Muscle layer of duodenum (tissue), 2 donors: ENCODE results near the gene ALPI.
"Not testable (repeated sequence)": the region's sequence is repeated elsewhere in the genome, so short reads cannot be mapped to it uniquely, and the experiment has no call there.

Experiments used
- H3K27ac ChIP-seq: one replicate; pipeline ENCODE4 v1.7.0; 2013; ENCODE audit warnings: mild to moderate bottlenecking, low read length
- H3K27me3 ChIP-seq: one replicate; pipeline ENCODE4 v1.7.0; 2013; ENCODE audit warnings: low read depth, mild to moderate bottlenecking, control low read depth, low read length
- H3K36me3 ChIP-seq, 2 donors: one replicate each; pipeline ENCODE4 v1.7.0; 2013; ENCODE audit warnings: low read length in 2 of 2, control low read depth in 1 of 2, mild to moderate bottlenecking in 1 of 2; ENCODE audit not compliant: insufficient read depth in 2 of 2, control insufficient read depth in 1 of 2
- H3K4me1 ChIP-seq, 2 donors: one replicate each; pipeline ENCODE4 v1.7.0; 2013; ENCODE audit warnings: low read length in 2 of 2, mild to moderate bottlenecking in 2 of 2, control low read depth in 1 of 2, moderate library complexity in 1 of 2; ENCODE audit not compliant: insufficient read depth in 2 of 2, control insufficient read depth in 1 of 2
- H3K4me3 ChIP-seq, 2 donors: one replicate each; pipeline ENCODE4 v1.7.0; 2013; ENCODE audit warnings: low read length in 2 of 2, low read depth in 1 of 2, mild to moderate bottlenecking in 1 of 2
- H3K9me3 ChIP-seq, 2 donors: one replicate each; pipeline ENCODE4 v1.7.0; 2013; ENCODE audit warnings: low read length in 2 of 2, control low read depth in 1 of 2, mild to moderate bottlenecking in 1 of 2; ENCODE audit not compliant: control insufficient read depth in 1 of 2
- donor health status: healthy.

Gene ALPI

DNA sequence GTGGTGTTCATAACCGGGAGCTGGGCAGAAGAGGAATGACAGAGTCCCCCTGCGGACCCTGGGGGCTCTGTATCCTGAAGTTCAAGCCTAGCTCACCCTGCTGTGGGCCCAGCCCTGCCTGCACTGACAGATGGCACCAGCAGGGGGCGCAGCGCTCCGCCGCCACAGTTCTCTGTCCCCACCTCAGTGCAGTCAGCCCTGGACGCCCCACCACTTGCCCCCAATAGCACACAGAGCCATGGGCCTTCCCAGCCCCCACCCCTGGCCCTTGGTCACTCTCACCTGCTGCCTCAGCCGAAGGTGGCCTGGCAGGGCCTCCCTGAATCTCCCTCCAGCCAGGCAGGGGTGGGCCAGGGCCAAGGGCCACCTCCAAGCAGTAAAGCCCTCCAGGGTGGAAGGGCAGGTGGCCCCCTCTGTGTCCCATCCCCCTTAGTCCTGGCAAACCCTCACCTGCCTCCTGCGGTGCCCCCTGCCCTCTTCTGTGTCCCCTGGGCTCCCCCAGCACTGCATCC lies 9.6 kb upstream of the ALPI start:
- not testable (repeated sequence) for H3K36me3 ChIP-seq, H3K4me1 ChIP-seq, H3K27ac ChIP-seq, H3K27me3 ChIP-seq, H3K9me3 ChIP-seq, H3K4me3 ChIP-seq

DNA sequence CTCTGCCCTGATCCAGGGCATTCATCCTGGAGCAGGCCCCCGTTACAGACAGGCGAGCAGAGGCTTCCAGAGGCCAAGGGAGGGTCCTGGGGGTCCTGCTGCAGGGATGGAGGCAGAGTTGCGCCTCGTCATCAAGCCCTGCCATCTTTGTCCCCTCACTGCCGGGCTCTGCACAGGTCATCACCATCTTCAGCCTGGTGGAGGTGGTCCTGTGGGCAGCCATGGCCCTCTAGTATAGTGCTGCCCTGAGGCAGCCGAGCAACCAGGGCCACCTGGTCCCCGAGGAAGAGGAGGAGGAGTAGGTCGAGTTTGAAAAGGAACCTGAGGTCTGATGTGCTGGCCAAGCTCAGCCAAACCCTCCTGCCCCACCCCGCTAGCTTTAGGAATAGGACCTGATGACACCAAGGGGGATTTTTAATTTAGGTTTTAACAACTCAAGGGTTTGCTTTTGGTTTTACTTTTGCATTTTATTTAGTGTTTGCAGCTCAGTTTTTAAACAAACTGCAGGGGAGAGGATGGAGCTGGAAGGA lies 8.8 kb upstream of the ALPI start:
- Histone ChIP-seq H3K9me3 (no peaks in the 10 kb centered on the region), H3K4me3 (no peak overlapping the region), H3K4me1 (no peaks in the 10 kb centered on the region), H3K36me3 (no peaks in the 10 kb centered on the region), H3K27ac (no peak overlapping the region), H3K27me3 (no peaks in the 10 kb centered on the region)

DNA sequence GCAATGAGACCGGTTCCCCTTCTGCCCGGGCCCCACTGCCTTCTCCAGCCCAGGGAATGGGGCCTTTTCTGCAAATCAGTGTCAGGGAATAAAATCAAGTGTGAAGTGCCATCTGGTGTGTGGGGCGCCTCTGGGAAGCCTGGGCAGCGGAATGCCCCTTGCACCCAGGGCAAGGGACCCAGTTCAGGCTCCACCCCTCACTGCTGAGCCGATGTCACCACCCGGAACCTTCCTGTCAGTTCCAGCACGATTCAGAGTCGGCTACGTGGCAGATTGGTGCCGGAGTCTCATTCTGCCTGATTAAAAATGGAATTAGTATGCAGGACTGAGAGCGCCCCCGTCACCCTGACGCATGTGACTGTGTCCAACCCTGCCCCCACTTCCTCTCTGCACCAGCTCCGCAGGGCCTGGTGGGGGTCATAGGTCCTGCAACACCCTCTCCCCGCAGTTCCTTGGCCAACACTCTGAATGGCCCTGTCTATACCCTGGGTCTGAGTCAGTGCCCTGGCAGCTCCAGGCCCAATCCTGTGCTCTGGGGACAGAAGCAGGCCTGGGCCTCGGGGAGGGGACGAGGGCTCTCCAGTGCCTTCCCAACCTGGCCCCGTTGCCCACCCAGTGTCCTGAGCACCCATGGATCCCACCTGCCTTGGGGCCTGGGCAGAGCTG lies 8.2 kb upstream of the ALPI start:
- Histone ChIP-seq H3K27ac (no peak overlapping the region), H3K4me3 (no peak overlapping the region), H3K36me3 (no peaks in the 10 kb centered on the region), H3K4me1 (no peaks in the 10 kb centered on the region), H3K9me3 (no peaks in the 10 kb centered on the region), H3K27me3 (no peaks in the 10 kb centered on the region)

DNA sequence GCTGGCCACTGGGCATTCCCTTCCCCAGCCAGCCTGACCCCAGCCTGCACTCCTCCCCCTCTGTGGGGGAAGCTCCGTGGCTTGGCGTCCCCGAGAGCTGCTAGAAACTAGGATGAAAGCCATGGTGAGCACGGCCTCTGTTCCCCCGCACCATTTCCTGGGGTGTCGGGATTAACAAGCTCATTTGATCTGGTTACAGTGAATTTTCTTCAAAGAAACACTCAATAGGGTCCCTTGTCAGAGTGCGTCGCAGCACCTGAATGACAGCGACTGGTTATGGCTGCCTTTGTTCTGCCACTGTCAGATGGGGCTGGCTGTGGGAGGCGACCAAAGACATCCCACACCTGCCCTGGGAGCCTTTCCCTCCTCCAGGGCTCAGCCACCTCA lies 7.7 kb upstream of the ALPI start:
- no peaks in the 10 kb centered on the region for H3K9me3 ChIP-seq
- H3K27me3 ChIP-seq: no peaks in the 10 kb centered on the region
- H3K36me3 ChIP-seq: no peaks in the 10 kb centered on the region
- H3K4me3 ChIP-seq: no peak overlapping the region
- no peaks in the 10 kb centered on the region for H3K4me1 ChIP-seq
- H3K27ac ChIP-seq: no peak overlapping the region

DNA sequence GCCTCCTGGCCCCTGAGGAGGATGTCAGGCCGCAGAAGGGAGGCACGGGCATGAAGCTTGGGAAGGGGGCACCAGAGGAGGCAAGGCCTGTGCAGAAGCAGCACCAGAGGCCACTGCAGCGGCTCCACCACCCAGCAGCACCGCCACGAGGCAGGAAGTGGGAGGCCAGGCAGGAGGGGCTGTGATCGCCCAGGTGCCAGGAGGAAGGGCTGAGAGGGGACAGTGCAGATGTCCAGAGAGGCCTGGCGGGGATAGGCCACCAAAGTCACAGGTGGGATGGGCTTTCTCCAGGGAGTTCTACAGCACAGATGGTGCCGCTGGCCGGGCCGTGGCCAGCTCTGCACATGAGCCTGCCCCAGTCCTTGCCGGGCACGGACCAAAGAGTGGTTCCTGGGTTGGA lies 6.0 kb upstream of the ALPI start:
- H3K27ac ChIP-seq: no peak overlapping the region
- H3K9me3 ChIP-seq: no peaks in the 10 kb centered on the region
- no peak overlapping the region for H3K4me3 ChIP-seq
- no peaks in the 10 kb centered on the region for H3K4me1 ChIP-seq
- no peaks in the 10 kb centered on the region for H3K27me3 ChIP-seq
- no peaks in the 10 kb centered on the region for H3K36me3 ChIP-seq

DNA sequence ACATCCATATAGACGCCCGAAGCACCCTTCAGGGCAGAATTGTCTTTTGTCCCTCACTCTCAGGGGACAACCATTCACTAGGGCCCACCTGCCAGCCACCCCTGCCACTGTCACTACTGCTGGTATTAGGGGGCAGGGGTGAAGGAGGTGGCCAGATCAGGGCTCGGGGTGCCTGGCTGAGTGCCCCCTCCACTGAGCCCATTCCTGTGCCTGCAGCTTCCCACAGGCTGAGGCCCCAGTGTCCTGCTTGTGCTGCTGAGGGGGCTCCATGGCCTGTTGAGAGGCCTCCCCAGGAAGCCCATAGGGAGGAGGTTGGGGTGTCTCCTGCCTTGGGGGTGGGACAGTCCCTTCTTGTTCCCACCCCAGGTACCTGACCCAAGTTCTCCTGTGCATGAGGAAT lies 4.3 kb upstream of the ALPI start:
- H3K27ac ChIP-seq, H3K36me3 ChIP-seq, H3K4me3 ChIP-seq, H3K9me3 ChIP-seq, H3K4me1 ChIP-seq, H3K27me3 ChIP-seq: not testable (repeated sequence)

DNA sequence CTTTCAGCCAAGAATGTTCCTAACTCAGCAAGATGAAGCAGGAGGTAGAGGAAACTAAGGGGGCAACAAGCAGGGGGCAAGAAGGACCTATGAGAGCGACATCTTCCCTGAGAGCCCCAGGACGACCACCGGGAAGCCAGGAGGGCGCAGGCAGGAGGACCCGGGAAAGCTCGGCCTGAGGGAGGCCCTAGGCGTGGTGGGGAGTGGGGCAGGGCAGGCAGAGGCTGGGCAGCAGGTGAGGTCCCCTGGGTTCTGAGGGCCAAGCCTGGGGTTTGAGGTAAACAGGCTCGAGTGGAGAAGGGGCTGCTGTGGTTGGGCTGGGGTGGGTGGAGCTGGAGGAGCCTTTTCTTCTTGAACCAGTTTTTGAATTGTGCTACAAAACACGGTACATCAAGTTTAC lies 1.3 kb upstream of the ALPI start:
- H3K27ac ChIP-seq: no peak overlapping the region
- H3K4me3 ChIP-seq: no peak overlapping the region
- H3K4me1 ChIP-seq: no peaks in the 10 kb centered on the region
- no peaks in the 10 kb centered on the region for H3K27me3 ChIP-seq
- no peaks in the 10 kb centered on the region for H3K9me3 ChIP-seq
- no peaks in the 10 kb centered on the region for H3K36me3 ChIP-seq

DNA sequence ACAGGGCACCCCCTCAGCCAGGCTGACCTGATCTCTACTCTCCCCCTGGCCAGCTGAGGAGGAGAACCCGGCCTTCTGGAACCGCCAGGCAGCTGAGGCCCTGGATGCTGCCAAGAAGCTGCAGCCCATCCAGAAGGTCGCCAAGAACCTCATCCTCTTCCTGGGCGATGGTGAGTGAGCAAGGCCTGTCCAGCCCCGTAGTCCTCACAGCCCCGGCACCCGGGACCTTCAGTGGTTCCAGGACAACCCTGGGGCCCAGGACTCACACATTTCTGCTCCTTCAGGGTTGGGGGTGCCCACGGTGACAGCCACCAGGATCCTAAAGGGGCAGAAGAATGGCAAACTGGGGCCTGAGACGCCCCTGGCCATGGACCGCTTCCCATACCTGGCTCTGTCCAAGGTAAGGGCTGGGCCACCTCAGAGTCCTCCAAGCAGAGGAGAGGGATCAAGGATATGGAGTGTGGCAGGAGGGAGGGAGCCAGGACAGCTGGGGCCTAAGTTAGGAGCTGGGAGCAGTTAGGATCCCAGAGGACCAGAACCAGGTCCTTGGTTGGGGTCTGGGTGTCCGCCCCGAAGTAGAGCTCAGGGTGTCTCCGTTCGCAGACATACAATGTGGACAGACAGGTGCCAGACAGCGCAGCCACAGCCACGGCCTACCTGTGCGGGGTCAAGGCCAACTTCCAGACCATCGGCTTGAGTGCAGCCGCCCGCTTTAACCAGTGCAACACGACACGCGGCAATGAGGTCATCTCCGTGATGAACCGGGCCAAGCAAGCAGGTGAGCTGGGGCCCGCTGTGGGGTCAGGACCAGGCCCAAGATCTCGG lies 555 bp downstream of the ALPI start:
- H3K27me3 ChIP-seq: no peaks in the 10 kb centered on the region
- H3K27ac ChIP-seq: no peak overlapping the region
- no peaks in the 10 kb centered on the region for H3K9me3 ChIP-seq
- H3K4me3 ChIP-seq: no peak overlapping the region
- H3K4me1 ChIP-seq: no peaks in the 10 kb centered on the region
- H3K36me3 ChIP-seq: no peaks in the 10 kb centered on the region

DNA sequence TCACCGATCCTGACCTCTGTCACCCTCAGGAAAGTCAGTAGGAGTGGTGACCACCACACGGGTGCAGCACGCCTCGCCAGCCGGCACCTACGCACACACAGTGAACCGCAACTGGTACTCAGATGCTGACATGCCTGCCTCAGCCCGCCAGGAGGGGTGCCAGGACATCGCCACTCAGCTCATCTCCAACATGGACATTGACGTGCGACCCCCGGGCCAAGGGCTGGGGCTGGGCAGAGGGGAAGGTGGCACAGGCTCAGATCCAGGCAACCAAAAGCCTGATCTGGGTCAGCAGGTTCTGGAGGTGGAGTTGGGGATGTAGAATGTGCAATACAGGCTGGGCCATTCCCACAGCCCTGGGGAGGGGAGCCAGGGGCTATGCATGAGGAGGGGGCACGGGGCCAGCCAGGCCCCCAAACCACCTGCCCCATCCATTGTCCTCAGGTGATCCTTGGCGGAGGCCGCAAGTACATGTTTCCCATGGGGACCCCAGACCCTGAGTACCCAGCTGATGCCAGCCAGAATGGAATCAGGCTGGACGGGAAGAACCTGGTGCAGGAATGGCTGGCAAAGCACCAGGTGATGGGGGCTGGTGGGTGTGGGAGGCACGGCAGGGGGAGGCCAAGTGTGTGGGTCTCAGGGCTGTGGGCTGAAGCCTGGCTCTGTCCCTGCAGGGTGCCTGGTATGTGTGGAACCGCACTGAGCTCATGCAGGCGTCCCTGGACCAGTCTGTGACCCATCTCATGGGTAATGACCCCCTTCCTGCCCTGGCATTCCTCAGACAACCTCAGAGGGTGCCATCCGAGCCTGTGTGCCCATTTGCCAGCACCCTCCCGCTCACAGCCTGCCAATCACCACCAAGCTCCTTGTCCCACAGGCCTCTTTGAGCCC lies 1.4 kb downstream of the ALPI start:
- H3K4me3 ChIP-seq: no peak overlapping the region
- H3K27me3 ChIP-seq: no peaks in the 10 kb centered on the region
- no peaks in the 10 kb centered on the region for H3K9me3 ChIP-seq
- H3K4me1 ChIP-seq: no peaks in the 10 kb centered on the region
- H3K36me3 ChIP-seq: no peaks in the 10 kb centered on the region
- no peak overlapping the region for H3K27ac ChIP-seq

DNA sequence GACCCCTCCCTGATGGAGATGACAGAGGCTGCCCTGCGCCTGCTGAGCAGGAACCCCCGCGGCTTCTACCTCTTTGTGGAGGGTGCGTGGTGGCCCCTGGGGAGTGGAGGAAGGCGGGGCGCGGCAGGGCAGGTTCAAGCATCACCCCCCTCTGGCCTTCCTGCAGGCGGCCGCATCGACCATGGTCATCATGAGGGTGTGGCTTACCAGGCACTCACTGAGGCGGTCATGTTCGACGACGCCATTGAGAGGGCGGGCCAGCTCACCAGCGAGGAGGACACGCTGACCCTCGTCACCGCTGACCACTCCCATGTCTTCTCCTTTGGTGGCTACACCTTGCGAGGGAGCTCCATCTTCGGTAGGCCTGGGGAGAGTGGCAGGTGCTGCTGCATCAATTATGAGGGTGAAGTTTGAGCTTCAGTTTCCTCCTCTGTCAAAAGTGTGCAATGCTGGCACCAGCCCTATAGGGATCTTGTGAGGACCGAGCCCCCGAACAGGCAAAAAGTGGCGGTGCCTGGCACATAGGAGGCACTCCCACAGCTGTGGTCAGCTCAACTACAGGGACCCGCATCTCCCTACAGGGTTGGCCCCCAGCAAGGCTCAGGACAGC lies 2.2 kb downstream of the ALPI start:
- Histone ChIP-seq H3K27me3 (no peaks in the 10 kb centered on the region), H3K36me3 (no peaks in the 10 kb centered on the region), H3K27ac (no peak overlapping the region), H3K4me1 (no peaks in the 10 kb centered on the region), H3K4me3 (no peak overlapping the region), H3K9me3 (no peaks in the 10 kb centered on the region)
